Naive thymus-derived CD4-positive, alpha-beta T cell (primary cell): ENCODE measurements around the gene ZC3H18. TPM values are rescaled to one million over a fixed set of nuclear protein-coding genes. Genes with fewer than 3 reads are reported as not detected.
A peak's percentile ranks its signal among the peaks of the same experiment; 100 is the strongest.

Experiments used
- ATAC-seq: fragments of 150-1000 bp; cut with Tn5 transposase; 2 replicates; pipeline ENCODE4 v1.10.0; 2021; ENCODE audit warnings: mild to moderate bottlenecking, moderate library complexity
- CTCF ChIA-PET: fragments of 350-600 bp; sonication (Branson Sonifier 250); formaldehyde crosslinking; loops from one replicate; lab custom pipeline; 2021; ENCODE audit warnings: antibody characterized with exemption; lab: Charles Lee
- POLR2A ChIA-PET: fragments of 350-600 bp; sonication (Branson Sonifier 250); formaldehyde crosslinking; loops from one replicate; lab custom pipeline; 2021; ENCODE audit warnings: antibody characterized with exemption, inconsistent platforms; lab: Charles Lee
- DNase-seq, 9 donors: peaks; one replicate each; pipeline versions ENCODE4 v3.0.0 to v3.0.0-alpha.2; 2020 to 2022; ENCODE audit warnings: mixed read lengths in 1 of 9
- H3K27ac ChIP-seq: one replicate; pipeline ENCODE4 v1.7.0; 2013; ENCODE audit warnings: mild to moderate bottlenecking, low read depth, low read length, moderate library complexity
- H3K27me3 ChIP-seq, 2 donors: one replicate each; pipeline ENCODE4 v1.7.0; 2013; ENCODE audit warnings: low read length in 2 of 2, mild to moderate bottlenecking in 2 of 2, moderate library complexity in 2 of 2; ENCODE audit not compliant: control insufficient read depth in 2 of 2, insufficient read depth in 2 of 2
- H3K36me3 ChIP-seq, 3 experiments: 1 replicate in 2 of 3; 2 replicates in 1 of 3; pipeline ENCODE4 v1.7.0; 2013; ENCODE audit warnings: low read length in 3 of 3, mild to moderate bottlenecking in 3 of 3, moderate library complexity in 1 of 3; ENCODE audit not compliant: insufficient read depth in 3 of 3, control insufficient read depth in 2 of 3
- H3K4me1 ChIP-seq, 2 donors: one replicate each; pipeline ENCODE4 v1.7.0; 2013; ENCODE audit warnings: low read length in 2 of 2, mild to moderate bottlenecking in 2 of 2, moderate library complexity in 1 of 2; ENCODE audit not compliant: control insufficient read depth in 2 of 2, insufficient read depth in 2 of 2
- H3K4me3 ChIP-seq: 2 replicates; pipeline ENCODE4 v1.7.0; 2013; ENCODE audit warnings: mild to moderate bottlenecking, low read length
- H3K9me3 ChIP-seq, 3 experiments: 1 replicate in 2 of 3; 2 replicates in 1 of 3; pipeline ENCODE4 v1.7.0; 2013; ENCODE audit warnings: low read length in 3 of 3; ENCODE audit not compliant: control insufficient read depth in 2 of 3
- H3K27ac Mint-ChIP-seq, 9 donors: one replicate each; pipeline ENCODE4 v1.8.0; 2020 to 2022; ENCODE audit warnings: mixed read lengths in 9 of 9, mild to moderate bottlenecking in 8 of 9, moderate library complexity in 5 of 9, inconsistent platforms in 2 of 9
- H3K27me3 Mint-ChIP-seq, 5 donors: one replicate each; pipeline ENCODE4 v1.8.0; 2021 to 2022; ENCODE audit warnings: mixed read lengths in 5 of 5, mild to moderate bottlenecking in 1 of 5
- H3K36me3 Mint-ChIP-seq, 5 donors: one replicate each; pipeline ENCODE4 v1.8.0; 2020 to 2022; ENCODE audit warnings: mixed read lengths in 5 of 5, mild to moderate bottlenecking in 3 of 5, inconsistent platforms in 1 of 5
- H3K4me1 Mint-ChIP-seq, 7 donors: one replicate each; pipeline ENCODE4 v1.8.0; 2020 to 2022; ENCODE audit warnings: mixed read lengths in 7 of 7, mild to moderate bottlenecking in 3 of 7, inconsistent platforms in 1 of 7
- H3K4me3 Mint-ChIP-seq, 10 donors: one replicate each; pipeline ENCODE4 v1.8.0; 2020 to 2022; ENCODE audit warnings: mild to moderate bottlenecking in 10 of 10, mixed read lengths in 10 of 10, moderate library complexity in 6 of 10, inconsistent platforms in 2 of 10
- H3K9me3 Mint-ChIP-seq, 11 donors: one replicate each; pipeline ENCODE4 v1.8.0; 2020 to 2022; ENCODE audit warnings: mixed read lengths in 11 of 11, mild to moderate bottlenecking in 4 of 11, inconsistent platforms in 1 of 11, moderate library complexity in 1 of 11
- intact Hi-C, 2 donors: fragments of 100-400 bp; cut with micrococcal nuclease; formaldehyde crosslinking; loops; one replicate each; pipeline ENCODE4 v1.15.1; 2023
- polyA plus RNA-seq, 2 donors: library from polyadenylated mRNA; unstranded; fragments of 300-500 nt; fragmentation: Illumina TruSeq; gene quantifications; one replicate each; pipeline ENCODE4 v1.2.3, GENCODE V29; 2021
- total RNA-seq, 6 experiments: library from RNA in 5 of 6; stranded (reverse) in 5 of 6; gene quantifications; 1 replicate in 5 of 6; 2 replicates in 1 of 6; pipeline ENCODE4 v1.2.3 and lab custom pipeline; 2021 to 2026

ZC3H18 gene
- total and polyA plus RNA-seq, 7 experiments from 2014 or later: 11.0 to 97.8 (median 78.2) TPM

- Histone ChIP-seq H3K27ac (no peak overlapping the region), H3K27me3 (no peaks in the 10 kb centered on the region), H3K4me1 (peaks cover 0 to 16% of the 10 kb centered on the region in 2 donors), H3K4me3 (no peak overlapping the region), H3K36me3 (peaks cover 0 to 54% (median 5%) of the 10 kb centered on the region in 3 experiments), H3K9me3 (no peaks in the 10 kb centered on the region)
- intact Hi-C loops: no loop called here
- Mint-ChIP-seq H3K4me1 (peaks cover 0 to 17% (median 8%) of the 10 kb centered on the region in 7 donors), H3K27me3 (peaks cover 0 to 5% (median 0%) of the 10 kb centered on the region in 5 donors), H3K36me3 (peaks cover 0 to 16% (median 0%) of the 10 kb centered on the region in 5 donors), H3K27ac (peak overlapping the region in 1 of 9 donors; percentile 32), H3K9me3 (no peaks in the 10 kb centered on the region), H3K4me3 (no peak overlapping the region)
- ChIA-PET CTCF (no interaction called here), POLR2A (no interaction called here)
- DNase-seq (no peak), ATAC-seq (no peak)
These were observed 61.2 kb downstream of the ZC3H18 start for GRCh38 chr16:88631384-88631783.

GRCh38 chr16:88631920-88632586 lies 61.9 kb downstream of the ZC3H18 start:
- DNase-seq (no peak), ATAC-seq (no peak)
- H3K27me3 Mint-ChIP-seq: peaks cover 0 to 7% (median 0%) of the 10 kb centered on the region in 5 donors
- H3K27ac Mint-ChIP-seq: peak overlapping the region in 1 of 9 donors; percentile 51
- Histone ChIP-seq H3K27me3 (no peaks in the 10 kb centered on the region), H3K27ac (no peak overlapping the region), H3K4me3 (no peak overlapping the region), H3K9me3 (no peaks in the 10 kb centered on the region), H3K4me1 (peaks cover 0 to 16% of the 10 kb centered on the region in 2 donors), H3K36me3 (peaks cover 0 to 49% (median 5%) of the 10 kb centered on the region in 3 experiments)
- H3K36me3 Mint-ChIP-seq: peaks cover 0 to 12% (median 0%) of the 10 kb centered on the region in 5 donors
- H3K4me3 Mint-ChIP-seq: no peak overlapping the region
- intact Hi-C loops: no loop called here
- no peaks in the 10 kb centered on the region for H3K9me3 Mint-ChIP-seq
- ChIA-PET POLR2A (interaction anchor here (0.6 kb wide), 1 partner anchor 178 kb away, joined by 3 read pairs; no protein-coding TSS in a partner anchor), CTCF (no interaction called here)
- peaks cover under 1 to 19% (median 11%) of the 10 kb centered on the region in 7 donors for H3K4me1 Mint-ChIP-seq

GRCh38 chr16:88632587-88632930 lies 62.4 kb downstream of the ZC3H18 start:
- POLR2A ChIA-PET: interaction anchor here (0.6 kb wide), 2 partner anchors 16 to 178 kb away, joined by 3 read pairs; no protein-coding TSS in a partner anchor
- Mint-ChIP-seq H3K4me1 (peaks cover 6 to 24% (median 16%) of the 10 kb centered on the region in 7 donors), H3K9me3 (no peaks in the 10 kb centered on the region), H3K36me3 (peaks cover 0 to 10% (median 0%) of the 10 kb centered on the region in 5 donors), H3K27ac (peak overlapping the region in 2 of 9 donors; percentile 19 to 51), H3K4me3 (peak overlapping the region in 1 of 10 donors; percentile 30), H3K27me3 (peaks cover 0 to 12% (median 5%) of the 10 kb centered on the region in 5 donors)
- Histone ChIP-seq H3K9me3 (no peaks in the 10 kb centered on the region), H3K27ac (no peak overlapping the region), H3K4me3 (no peak overlapping the region), H3K4me1 (peaks cover under 1 to 16% of the 10 kb centered on the region in 2 donors), H3K36me3 (peaks cover 0 to 44% (median 5%) of the 10 kb centered on the region in 3 experiments), H3K27me3 (no peaks in the 10 kb centered on the region)
- DNase-seq: no peak
- intact Hi-C loops: no loop called here
- CTCF ChIA-PET: no interaction called here
- ATAC-seq: no peak

- Histone ChIP-seq H3K36me3 (peaks cover 0 to 32% (median 0%) of the 10 kb centered on the region in 3 experiments), H3K4me1 (peaks cover 12 to 24% of the 10 kb centered on the region in 2 donors), H3K27me3 (peaks cover 0 to under 1% of the 10 kb centered on the region in 2 donors), H3K9me3 (no peaks in the 10 kb centered on the region), H3K27ac (peak overlapping the region; percentile 58), H3K4me3 (peak overlapping the region; percentile 52)
- ChIA-PET CTCF (no interaction called here), POLR2A (interaction anchor here (1.3 kb wide), 1 partner anchor 14 kb away, joined by 4 read pairs; no protein-coding TSS in a partner anchor)
- Mint-ChIP-seq H3K4me3 (peak overlapping the region; percentile 36 to 80 (median 63)), H3K27me3 (peaks cover 0 to 24% (median 8%) of the 10 kb centered on the region in 5 donors), H3K4me1 (peaks cover 17 to 36% (median 24%) of the 10 kb centered on the region in 7 donors), H3K36me3 (peaks cover 0 to 7% (median 0%) of the 10 kb centered on the region in 5 donors), H3K27ac (peak overlapping the region in 2 of 9 donors; percentile 5 to 19), H3K9me3 (no peaks in the 10 kb centered on the region)
- DNase-seq (peak in 2 of 9 donors; percentile 26 to 61), ATAC-seq (peak; percentile 46)
- intact Hi-C loops: loop anchor here (1.0 to 2.0 kb wide), 4 partner anchors 17 to 67 kb away; partner anchors contain the start of gene CYBA (in 1 of the 2)
These were observed 63.5 kb downstream of the ZC3H18 start for GRCh38 chr16:88633684-88634140.

GRCh38 chr16:88634141-88634993 lies 64.2 kb downstream of the ZC3H18 start:
- peaks cover 0 to 27% (median 8%) of the 10 kb centered on the region in 5 donors for H3K27me3 Mint-ChIP-seq
- H3K4me1 Mint-ChIP-seq: peaks cover 20 to 36% (median 26%) of the 10 kb centered on the region in 7 donors
- H3K27ac ChIP-seq: peak overlapping the region; percentile 58
- peak overlapping the region in 2 of 9 donors; percentile 10 to 46 for H3K27ac Mint-ChIP-seq
- POLR2A ChIA-PET: interaction anchor here (1.3 kb wide), 1 partner anchor 14 kb away, joined by 4 read pairs; no protein-coding TSS in a partner anchor
- peak overlapping the region in 9 of 10 donors; percentile 41 to 80 (median 64) for H3K4me3 Mint-ChIP-seq
- H3K4me1 ChIP-seq: peaks cover 17 to 28% of the 10 kb centered on the region in 2 donors
- ATAC-seq (peak; percentile 39), DNase-seq (peak in 3 of 9 donors; percentile 32 to 74 (median 34))
- no peaks in the 10 kb centered on the region for H3K9me3 Mint-ChIP-seq
- peaks cover 0 to 30% (median 0%) of the 10 kb centered on the region in 3 experiments for H3K36me3 ChIP-seq
- intact Hi-C loops: loop anchor here (1.0 to 2.0 kb wide), 4 partner anchors 16 to 66 kb away; partner anchors contain the start of gene CYBA (in 1 of the 2)
- H3K27me3 ChIP-seq: peaks cover 0 to 6% of the 10 kb centered on the region in 2 donors
- peak overlapping the region; percentile 52 for H3K4me3 ChIP-seq
- H3K9me3 ChIP-seq: no peaks in the 10 kb centered on the region
- CTCF ChIA-PET: no interaction called here
- peaks cover 0 to 7% (median 0%) of the 10 kb centered on the region in 5 donors for H3K36me3 Mint-ChIP-seq
